GM18907 (cell line): ENCODE results near the gene CEP104.

Experiments
- ATAC-seq: cut with Tn5 transposase; IDR thresholded peaks from one replicate; pipeline ENCODE4 v1.9.1; 2021; ENCODE audit warnings: mild to moderate bottlenecking, moderate library complexity; ENCODE audit not compliant: unreplicated experiment

The CEP104 gene

GRCh38 chr1:3869751-3870301 lies 12.8 kb upstream of the CEP104 start:
- ATAC-seq: no peak

- no peak for ATAC-seq
Measured at GRCh38 chr1:3868464-3869006, 11.5 kb upstream of the CEP104 start.

GRCh38 chr1:3865606-3866160 lies 8.7 kb upstream of the CEP104 start:
- no peak for ATAC-seq

- no peak for ATAC-seq
Measured at GRCh38 chr1:3864884-3865283, 7.9 kb upstream of the CEP104 start.

GRCh38 chr1:3863231-3863935 lies 6.4 kb upstream of the CEP104 start:
- ATAC-seq: no peak

- no peak for ATAC-seq
Measured at GRCh38 chr1:3858231-3858981, 1.4 kb upstream of the CEP104 start.

- ATAC-seq: no peak
Measured at GRCh38 chr1:3857791-3858129, 749 bp upstream of the CEP104 start.

- ATAC-seq: no peak
Measured at GRCh38 chr1:3852711-3853485, 4.1 kb downstream of the CEP104 start.

- ATAC-seq: no peak
Measured at GRCh38 chr1:3852091-3852490, 4.9 kb downstream of the CEP104 start.

GRCh38 chr1:3851292-3851691 lies 5.7 kb downstream of the CEP104 start:
- no peak for ATAC-seq

GRCh38 chr1:3850857-3851256 lies 6.2 kb downstream of the CEP104 start:
- ATAC-seq: no peak

- ATAC-seq: no peak
Measured at GRCh38 chr1:3847081-3847480, 9.9 kb downstream of the CEP104 start.

- ATAC-seq: no peak
Measured at GRCh38 chr1:3846541-3846940, 10.5 kb downstream of the CEP104 start.

GRCh38 chr1:3842912-3843311 lies 14.1 kb downstream of the CEP104 start:
- no peak for ATAC-seq

- ATAC-seq: no peak
Measured at GRCh38 chr1:3841491-3841890, 15.5 kb downstream of the CEP104 start.

GRCh38 chr1:3838788-3839187 lies 18.2 kb downstream of the CEP104 start:
- ATAC-seq: no peak

GRCh38 chr1:3837685-3838084 lies 19.3 kb downstream of the CEP104 start:
- no peak for ATAC-seq

GRCh38 chr1:3837200-3837599 lies 19.8 kb downstream of the CEP104 start:
- no peak for ATAC-seq

GRCh38 chr1:3836421-3836820 lies 20.6 kb downstream of the CEP104 start:
- no peak for ATAC-seq

GRCh38 chr1:3834701-3835100 lies 22.3 kb downstream of the CEP104 start:
- no peak for ATAC-seq

- no peak for ATAC-seq
Measured at GRCh38 chr1:3831689-3832088, 25.3 kb downstream of the CEP104 start.
